GM23248 (cell line): Measurements from ENCODE around the gene CHCHD3.

Experiments
- EZH2 ChIP-seq: fragments of 200-600 bp; sonication (generic); IDR thresholded peaks from 2 replicates; pipeline ENCODE4 v1.6.1; 2018; ENCODE audit warnings: antibody characterized with exemption, mild to moderate bottlenecking; ENCODE audit not compliant: insufficient read depth, poor library complexity, severe bottlenecking
- EZH2phosphoT487 ChIP-seq: fragments of 200-600 bp; sonication (generic); IDR thresholded peaks from 2 replicates; pipeline ENCODE4 v1.6.1; 2018; ENCODE audit warnings: antibody characterized with exemption, moderate library complexity, mild to moderate bottlenecking, low read depth; ENCODE audit not compliant: insufficient read depth

GRCh38 chr7:132779164-132779563 lies 302.7 kb downstream of the CHCHD3 start:
- TF ChIP-seq EZH2phosphoT487 = no peak
- no peak for TF ChIP-seq EZH2
